GM15510 (cell line): ENCODE measurements around the gene LRRK2.

Source experiments
- POLR2A ChIP-seq: IDR thresholded peaks from 3 replicates; pipeline ENCODE4 v1.6.1; 2011; ENCODE audit warnings: borderline replicate concordance; ENCODE audit not compliant: insufficient read length; ENCODE audit errors: extremely low read depth

LRRK2 gene

GRCh38 chr12:40312196-40312595 lies 87.4 kb downstream of the LRRK2 start:
- TF ChIP-seq POLR2A = no peak

DNA sequence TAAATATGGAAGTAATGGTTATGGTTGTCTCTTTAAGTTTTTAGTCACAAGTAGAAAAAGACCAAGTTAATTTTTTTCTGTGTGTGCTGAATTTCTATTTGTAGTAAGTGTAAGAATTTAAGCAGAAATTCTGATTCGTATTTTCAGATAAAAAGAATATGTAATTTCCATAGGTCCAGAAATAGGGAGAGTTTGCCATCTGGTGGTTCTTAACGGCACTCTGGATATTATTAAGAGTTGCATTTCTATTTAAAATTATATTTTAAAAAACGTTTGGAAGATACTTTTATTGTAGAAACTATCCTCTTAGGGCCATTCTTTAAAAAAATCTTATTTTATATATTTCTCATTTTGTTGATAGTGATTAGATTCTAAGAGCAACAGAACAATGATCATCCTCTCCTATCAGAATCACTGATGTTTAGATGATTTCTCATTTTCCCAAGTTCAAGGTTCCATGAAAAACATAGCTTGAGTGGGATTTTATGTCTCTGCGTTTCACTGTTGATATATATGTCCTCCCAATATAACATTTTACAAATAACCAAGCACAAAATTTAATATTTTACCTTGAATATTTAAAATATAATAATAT lies 88.3 kb downstream of the LRRK2 start:
- no peak for TF ChIP-seq POLR2A

- TF ChIP-seq POLR2A = no peak
Measured at GRCh38 chr12:40313928-40314327, 89.1 kb downstream of the LRRK2 start.

GRCh38 chr12:40314927-40315326 lies 90.1 kb downstream of the LRRK2 start:
- TF ChIP-seq POLR2A = no peak

DNA sequence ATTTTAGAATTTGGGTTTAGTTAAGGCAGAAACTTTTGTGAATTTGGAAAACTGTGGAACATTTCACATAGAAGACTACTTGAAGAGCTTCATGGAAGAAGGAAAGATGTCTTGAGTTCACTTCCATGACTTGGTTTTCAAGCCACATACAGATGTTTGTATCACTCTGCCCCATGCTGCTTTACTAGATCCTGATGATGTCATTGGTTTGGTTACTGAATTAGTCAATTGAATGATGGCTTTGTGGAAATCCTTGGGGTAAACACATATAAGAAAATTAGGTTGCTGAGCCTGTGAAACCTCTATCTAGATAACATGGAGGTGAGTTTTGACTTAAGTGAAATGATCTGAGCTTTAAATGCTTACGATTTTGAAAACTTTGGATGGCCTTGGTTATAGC lies 90.6 kb downstream of the LRRK2 start:
- no peak for TF ChIP-seq POLR2A

DNA sequence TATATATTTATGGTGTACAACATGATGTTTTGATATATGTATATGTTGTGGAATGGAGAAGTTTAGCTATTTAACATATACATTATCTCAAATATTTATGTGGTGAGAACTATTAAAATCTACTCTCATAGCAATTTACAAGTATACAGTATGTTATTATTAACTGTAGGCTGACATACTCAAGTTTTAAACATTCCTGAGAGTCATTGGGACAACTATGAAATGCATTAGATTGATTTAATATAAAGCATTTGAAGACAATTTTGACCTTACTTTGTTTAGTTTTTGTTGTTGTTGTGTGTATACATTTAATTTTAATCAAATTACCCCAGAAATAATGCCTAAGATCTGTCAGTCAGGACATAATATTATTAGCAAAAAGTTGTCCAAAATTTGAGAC lies 99.5 kb downstream of the LRRK2 start:
- no peak for TF ChIP-seq POLR2A

DNA sequence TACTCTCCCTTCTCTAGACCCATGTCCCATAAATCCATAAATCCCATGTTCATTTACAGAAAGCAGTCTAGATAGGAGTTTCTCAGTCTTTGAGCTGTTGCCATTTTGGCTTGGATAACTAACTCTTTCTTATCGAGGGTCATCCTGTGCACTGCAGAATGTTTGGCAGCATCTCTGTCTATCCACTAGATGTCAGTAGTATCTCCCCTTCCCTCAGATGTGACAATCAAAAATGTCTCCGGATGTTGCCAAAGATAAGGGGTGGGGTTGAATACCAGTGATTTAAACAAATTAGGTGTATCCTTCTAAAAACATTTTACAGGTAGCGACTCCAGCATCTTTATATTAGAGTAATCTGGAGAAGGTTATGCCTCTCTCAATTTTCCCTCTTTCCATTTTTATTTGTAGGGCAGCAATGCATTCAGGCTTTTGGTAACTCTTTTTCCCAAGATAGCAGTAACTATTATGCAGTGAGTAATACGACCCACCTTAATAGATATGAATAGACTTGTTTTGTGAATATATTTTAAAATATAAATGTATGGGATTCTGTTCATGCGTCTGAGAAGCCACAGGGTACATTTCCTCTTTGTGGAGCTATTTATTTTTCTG lies 100.7 kb downstream of the LRRK2 start:
- TF ChIP-seq POLR2A = no peak

DNA sequence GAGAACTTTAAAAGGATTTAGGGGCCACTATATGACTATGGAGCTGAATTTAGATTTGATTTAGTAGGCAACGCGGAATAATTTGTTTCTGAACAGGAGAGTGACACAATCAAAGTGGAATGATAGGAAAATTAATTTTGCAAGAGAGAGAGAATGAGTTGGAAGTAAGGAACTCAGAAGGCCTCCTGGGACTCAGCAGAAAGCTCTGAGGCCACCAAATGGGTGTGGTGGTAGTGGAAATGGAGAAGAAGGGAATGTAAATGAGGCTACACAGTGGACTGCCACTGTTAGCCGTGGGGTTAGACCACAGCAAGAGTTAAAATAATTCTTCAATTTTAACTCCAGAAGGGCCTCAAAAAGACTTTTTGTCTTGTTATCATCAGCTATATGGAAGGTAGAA lies 102.7 kb downstream of the LRRK2 start:
- no peak for TF ChIP-seq POLR2A

- no peak for TF ChIP-seq POLR2A
Measured at GRCh38 chr12:40330180-40330579, 105.4 kb downstream of the LRRK2 start.

- no peak for TF ChIP-seq POLR2A
Measured at GRCh38 chr12:40331886-40332285, 107.1 kb downstream of the LRRK2 start.

DNA sequence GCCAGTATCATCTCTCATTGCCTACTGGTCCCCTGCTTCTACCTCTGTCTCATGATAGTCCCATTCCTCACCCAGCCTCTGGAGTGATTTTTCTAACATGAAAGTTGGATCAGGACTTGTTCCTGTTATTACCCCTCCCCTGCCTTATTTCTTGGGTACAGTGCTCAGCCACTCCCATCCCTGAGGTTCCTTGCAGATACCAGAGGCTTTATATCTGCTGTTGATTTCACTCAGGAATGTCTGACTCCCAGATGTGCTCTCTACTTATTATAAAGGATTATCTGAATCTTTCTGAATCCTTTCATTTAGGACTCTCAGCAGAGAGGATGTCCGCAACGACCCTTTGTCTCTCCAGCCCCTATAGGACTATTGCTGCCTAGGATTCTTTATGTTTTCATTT lies 111.2 kb downstream of the LRRK2 start:
- TF ChIP-seq POLR2A = no peak

GRCh38 chr12:40336573-40337199 lies 111.9 kb downstream of the LRRK2 start:
- no peak for TF ChIP-seq POLR2A

GRCh38 chr12:40338071-40338470 lies 113.3 kb downstream of the LRRK2 start:
- no peak for TF ChIP-seq POLR2A

- TF ChIP-seq POLR2A = no peak
Measured at GRCh38 chr12:40338621-40339020, 113.8 kb downstream of the LRRK2 start.

DNA sequence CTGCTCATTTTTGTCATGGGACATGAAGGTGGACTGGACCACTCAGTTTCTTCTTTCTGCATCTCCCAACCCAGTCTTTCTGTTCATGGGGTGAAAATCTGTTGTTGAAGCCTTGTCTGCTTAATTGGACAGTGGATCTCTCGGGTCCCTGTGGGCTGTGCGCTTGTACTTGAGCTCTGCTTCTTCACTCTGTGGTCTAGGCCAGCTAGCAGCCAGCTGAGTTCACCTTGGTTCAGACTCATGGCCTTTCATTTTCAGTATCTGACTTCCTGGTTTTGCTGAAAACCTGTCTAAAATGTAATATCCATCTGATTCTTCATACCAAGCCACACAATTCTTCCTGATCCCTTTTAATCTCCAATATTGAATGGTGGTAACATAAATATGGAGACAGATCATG lies 117.2 kb downstream of the LRRK2 start:
- TF ChIP-seq POLR2A = no peak

- TF ChIP-seq POLR2A = no peak
Measured at GRCh38 chr12:40343124-40343523, 118.3 kb downstream of the LRRK2 start.
